Esophagus squamous epithelium (tissue), 5 donors: ENCODE results near the gene NMNAT2. TPM values are rescaled to one million over a fixed set of nuclear protein-coding genes. Genes with fewer than 3 reads are reported as not detected.

ENCODE experiments used
- DNase-seq: peaks from one replicate; lab custom pipeline; 2025; lab: John Stamatoyannopoulos, UW
- H3K27ac ChIP-seq, 4 donors: fragments of 200-600 bp; sonication (generic); one replicate each; pipeline ENCODE4 v1.5.1; 2016 to 2019; ENCODE audit warnings: mild to moderate bottlenecking in 1 of 4
- H3K27me3 ChIP-seq, 4 donors: fragments of 200-600 bp; sonication (generic); 1 replicate in 3 of 4; 2 replicates in 1 of 4; pipeline versions ENCODE4 v1.5.1 to v1.6.0; 2017 to 2021; ENCODE audit warnings: antibody characterized with exemption in 1 of 4
- H3K36me3 ChIP-seq, 3 donors: fragments of 200-600 bp; sonication (generic); one replicate each; pipeline ENCODE4 v1.5.1; 2016 to 2019
- H3K4me1 ChIP-seq, 3 donors: fragments of 200-600 bp; sonication (generic); one replicate each; pipeline ENCODE4 v1.5.1; 2017 to 2019
- H3K4me3 ChIP-seq, 4 donors: fragments of 200-600 bp; sonication (generic); 1 replicate in 3 of 4; 2 replicates in 1 of 4; pipeline ENCODE4 v1.5.1; 2016 to 2019; ENCODE audit warnings: mild to moderate bottlenecking in 2 of 4, moderate library complexity in 1 of 4
- H3K9me3 ChIP-seq, 3 donors: fragments of 200-600 bp; sonication (generic); one replicate each; pipeline ENCODE4 v1.5.1; 2016 to 2019
- POLR2A ChIP-seq, 4 donors: fragments of 450-650 bp; IDR thresholded peaks; one replicate each; pipeline ENCODE4 v1.6.1; 2017; ENCODE audit warnings: antibody characterized with exemption in 4 of 4, mild to moderate bottlenecking in 4 of 4, moderate library complexity in 3 of 4
- WGBS, 2 donors: methylation state at CpG; one replicate each; pipeline ENCODE4 v1.1.5; 2018; 5-methylcytosine and 5-hydroxymethylcytosine counted together
- intact Hi-C: fragments of 100-400 bp; cut with DNase I; formaldehyde crosslinking; loops from one replicate; pipeline ENCODE4 v1.15.0; 2022
- total RNA-seq, 4 donors: library from RNA; depleted of rRNA; stranded (reverse); fragments of >200 nt; gene quantifications; one replicate each; pipeline ENCODE4 v1.1.0, GENCODE V29; 2016
- TF ChIP-seq, protein P1 (sequence below), 6 experiments: fragments of 450-650 bp in 4 of 6; fragments of 200-600 bp in 2 of 6; sonication (generic) in 2 of 6; IDR thresholded peaks; one replicate each; pipeline ENCODE4 v1.5.1; 2016 to 2019; ENCODE audit warnings: antibody characterized with exemption in 6 of 6, mild to moderate bottlenecking in 4 of 6, moderate library complexity in 4 of 6
- donor health status: DM: yes; HTN: yes; CAD: no.

NMNAT2 gene
- total RNA-seq, 4 donors from 2014 or later: 0.18 to 1.1 (median 0.26) TPM; not detected in 1

DNA sequence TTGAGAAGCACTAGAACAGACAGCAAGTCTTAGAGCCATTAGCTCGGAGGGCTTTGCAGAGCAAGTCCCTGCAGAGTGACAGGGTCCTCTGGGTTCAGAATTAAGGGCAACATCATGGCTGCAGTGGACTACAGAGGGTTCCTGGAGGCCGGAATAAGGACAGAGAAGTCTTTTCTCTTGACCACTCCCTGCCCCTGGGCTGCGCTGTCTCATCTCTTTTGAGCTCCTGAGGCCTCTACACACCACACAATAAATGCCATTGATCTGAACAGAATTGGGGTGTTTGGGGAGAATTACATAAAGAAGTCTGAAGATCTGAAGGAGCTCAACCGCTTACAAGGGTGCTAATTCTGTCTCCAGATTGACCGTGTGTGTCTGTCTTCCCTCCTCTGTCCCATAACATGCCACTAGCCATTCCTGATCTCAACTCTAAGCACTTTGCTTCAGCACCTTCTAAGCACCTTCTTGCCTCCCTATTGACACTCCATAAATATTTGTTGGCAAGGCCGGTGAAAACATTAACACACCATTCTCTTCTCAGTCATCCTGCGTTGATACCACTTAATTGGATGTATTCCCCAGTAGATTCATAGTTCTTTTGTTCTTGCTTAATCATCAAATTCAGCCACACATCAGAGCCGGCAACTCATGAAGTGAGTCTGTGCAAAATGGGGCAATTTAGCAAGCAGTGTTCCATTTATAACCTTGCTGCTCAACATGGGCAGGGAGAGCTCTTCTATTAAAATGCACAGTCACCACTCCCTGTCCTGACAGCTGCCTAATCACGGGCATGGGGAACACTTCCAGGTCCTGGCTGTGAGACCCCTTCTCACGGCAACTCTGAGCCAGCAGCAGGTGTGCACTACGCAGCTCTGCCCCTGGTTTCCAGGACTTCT lies 49.7 kb downstream of the NMNAT2 start:
- peaks cover 0 to 14% (median 0%) of the 10 kb centered on the region in 4 donors for H3K27me3 ChIP-seq
- no peaks in the 10 kb centered on the region for H3K36me3 ChIP-seq
- intact Hi-C loops: no loop called here
- H3K27ac ChIP-seq: no peak overlapping the region
- H3K4me1 ChIP-seq: no peaks in the 10 kb centered on the region
- WGBS, 2 donors: 80% methylated on average over 11 of the region's 11 CpGs
- no peak for TF ChIP-seq POLR2A (IDR thresholded peaks at IDR 0.05)
- TF ChIP-seq, protein P1, sequence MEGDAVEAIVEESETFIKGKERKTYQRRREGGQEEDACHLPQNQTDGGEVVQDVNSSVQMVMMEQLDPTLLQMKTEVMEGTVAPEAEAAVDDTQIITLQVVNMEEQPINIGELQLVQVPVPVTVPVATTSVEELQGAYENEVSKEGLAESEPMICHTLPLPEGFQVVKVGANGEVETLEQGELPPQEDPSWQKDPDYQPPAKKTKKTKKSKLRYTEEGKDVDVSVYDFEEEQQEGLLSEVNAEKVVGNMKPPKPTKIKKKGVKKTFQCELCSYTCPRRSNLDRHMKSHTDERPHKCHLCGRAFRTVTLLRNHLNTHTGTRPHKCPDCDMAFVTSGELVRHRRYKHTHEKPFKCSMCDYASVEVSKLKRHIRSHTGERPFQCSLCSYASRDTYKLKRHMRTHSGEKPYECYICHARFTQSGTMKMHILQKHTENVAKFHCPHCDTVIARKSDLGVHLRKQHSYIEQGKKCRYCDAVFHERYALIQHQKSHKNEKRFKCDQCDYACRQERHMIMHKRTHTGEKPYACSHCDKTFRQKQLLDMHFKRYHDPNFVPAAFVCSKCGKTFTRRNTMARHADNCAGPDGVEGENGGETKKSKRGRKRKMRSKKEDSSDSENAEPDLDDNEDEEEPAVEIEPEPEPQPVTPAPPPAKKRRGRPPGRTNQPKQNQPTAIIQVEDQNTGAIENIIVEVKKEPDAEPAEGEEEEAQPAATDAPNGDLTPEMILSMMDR (IDR thresholded peaks at IDR 0.05): no peak
- no peak overlapping the region for H3K4me3 ChIP-seq
- no peak for DNase-seq
- H3K9me3 ChIP-seq: no peaks in the 10 kb centered on the region

DNA sequence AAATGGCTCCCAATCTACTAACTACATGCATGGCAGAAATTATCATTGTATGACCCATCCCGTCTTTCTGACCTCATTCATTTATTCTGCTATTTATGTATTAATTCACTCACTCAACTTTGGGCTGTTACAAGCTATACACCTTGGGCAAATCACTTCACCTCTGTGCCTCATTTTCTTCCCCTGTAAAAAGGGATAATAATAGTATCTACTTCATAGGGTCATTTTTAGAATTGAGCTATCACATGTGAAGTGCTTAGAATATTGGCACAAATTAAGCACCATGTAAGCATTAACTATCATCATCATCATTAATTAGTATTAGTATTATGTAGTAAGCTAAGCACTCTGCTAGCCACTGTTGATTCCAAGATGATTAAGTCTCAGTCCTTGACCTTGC lies 52.1 kb downstream of the NMNAT2 start:
- Histone ChIP-seq H3K4me1 (no peaks in the 10 kb centered on the region), H3K27ac (no peak overlapping the region), H3K4me3 (no peak overlapping the region), H3K36me3 (no peaks in the 10 kb centered on the region), H3K9me3 (no peaks in the 10 kb centered on the region), H3K27me3 (peaks cover 0 to 14% (median 0%) of the 10 kb centered on the region in 4 donors)
- DNase-seq: no peak
- 76% methylated on average over 1 of the region's 1 CpG for WGBS, 2 donors
- intact Hi-C loops: no loop called here
- TF ChIP-seq, protein P1 (IDR thresholded peaks at IDR 0.05): no peak
- TF ChIP-seq POLR2A (IDR thresholded peaks at IDR 0.05): no peak

DNA sequence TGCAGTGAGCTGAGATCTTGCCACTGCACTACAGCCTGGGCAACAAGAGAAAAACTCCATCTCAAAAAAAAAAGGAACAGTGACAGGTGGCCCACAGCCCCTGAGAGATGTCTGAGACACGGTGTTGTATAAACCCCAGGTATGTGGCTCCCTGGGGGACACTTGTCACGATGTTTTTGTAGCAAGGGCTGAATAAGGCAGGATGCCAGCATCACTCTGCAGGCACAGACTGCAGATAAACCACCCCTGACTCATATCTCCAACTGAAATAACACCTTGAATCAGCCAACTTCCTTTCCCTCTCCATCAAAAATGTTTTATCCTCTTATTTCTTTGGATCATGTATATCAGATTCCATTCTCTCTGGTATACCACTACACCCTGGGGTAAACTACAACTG lies 52.5 kb downstream of the NMNAT2 start:
- Histone ChIP-seq H3K27me3 (peaks cover 0 to 12% (median 0%) of the 10 kb centered on the region in 4 donors), H3K9me3 (no peaks in the 10 kb centered on the region), H3K36me3 (no peaks in the 10 kb centered on the region), H3K27ac (no peak overlapping the region), H3K4me3 (no peak overlapping the region), H3K4me1 (no peaks in the 10 kb centered on the region)
- DNase-seq: no peak
- 55 to 67% methylated on average over 2 of the region's 2 CpGs for WGBS, 2 donors
- TF ChIP-seq POLR2A (IDR thresholded peaks at IDR 0.05): no peak
- TF ChIP-seq, protein P1 (IDR thresholded peaks at IDR 0.05): no peak
- intact Hi-C loops: no loop called here

DNA sequence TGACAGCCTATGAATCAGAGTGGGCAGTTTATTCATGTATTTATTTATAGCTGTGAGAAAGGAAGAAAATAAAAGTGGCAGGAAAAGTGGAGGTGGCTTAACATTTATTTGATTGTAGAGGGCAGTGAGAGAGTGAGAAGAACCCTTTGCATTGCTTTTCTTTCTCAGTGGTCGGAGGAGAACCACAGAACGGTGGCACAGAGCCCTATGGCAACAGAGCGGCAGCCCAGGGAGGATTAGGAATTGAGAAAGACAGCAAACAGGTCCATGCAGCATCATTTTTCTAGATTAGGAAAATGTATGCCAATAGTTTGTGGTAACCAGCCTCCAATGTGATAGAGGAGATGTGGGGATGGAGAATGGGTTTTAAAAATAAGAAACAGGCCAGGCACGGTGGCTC lies 53.1 kb downstream of the NMNAT2 start:
- H3K36me3 ChIP-seq: no peaks in the 10 kb centered on the region
- no peaks in the 10 kb centered on the region for H3K9me3 ChIP-seq
- intact Hi-C loops: no loop called here
- TF ChIP-seq POLR2A (IDR thresholded peaks at IDR 0.05): no peak
- TF ChIP-seq, protein P1 (IDR thresholded peaks at IDR 0.05): no peak
- no peak overlapping the region for H3K27ac ChIP-seq
- H3K4me1 ChIP-seq: no peaks in the 10 kb centered on the region
- no peak for DNase-seq
- H3K27me3 ChIP-seq: peaks cover 0 to 9% (median 0%) of the 10 kb centered on the region in 4 donors
- whole genome bisulfite sequencing, 2 donors: 80 to 82% methylated on average over 4 of the region's 4 CpGs
- no peak overlapping the region for H3K4me3 ChIP-seq

DNA sequence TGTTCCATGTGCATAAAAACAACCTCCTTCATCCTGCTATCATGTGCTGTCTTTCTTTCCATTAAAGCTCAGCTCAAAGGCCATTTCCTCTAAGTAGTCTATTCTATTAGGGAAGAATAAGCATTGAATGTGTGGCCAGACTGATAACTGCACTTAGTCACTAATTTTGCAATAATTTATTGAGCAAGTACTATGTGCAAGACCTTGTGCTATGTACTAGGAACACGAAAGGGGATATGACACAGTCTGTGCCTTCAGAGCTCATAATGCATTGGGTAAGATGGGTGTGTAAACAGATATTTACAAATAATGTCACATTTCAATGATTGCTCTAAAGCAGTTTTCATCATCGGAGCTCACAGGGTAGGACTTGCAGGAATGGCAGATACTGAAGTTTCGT lies 54.2 kb downstream of the NMNAT2 start:
- Histone ChIP-seq H3K36me3 (no peaks in the 10 kb centered on the region), H3K27ac (no peak overlapping the region), H3K4me1 (no peaks in the 10 kb centered on the region), H3K27me3 (peaks cover 0 to 5% (median 0%) of the 10 kb centered on the region in 4 donors), H3K4me3 (no peak overlapping the region), H3K9me3 (no peaks in the 10 kb centered on the region)
- whole genome bisulfite sequencing, 2 donors: 76 to 77% methylated on average over 3 of the region's 3 CpGs
- DNase-seq: no peak
- TF ChIP-seq, protein P1 (IDR thresholded peaks at IDR 0.05): no peak
- TF ChIP-seq POLR2A (IDR thresholded peaks at IDR 0.05): no peak
- intact Hi-C loops: no loop called here
